Tibial artery (tissue), 4 donors: ENCODE measurements around the gene NDUFB5.

Source experiments
- DNase-seq, 2 donors: peaks; one replicate each; pipeline ENCODE4 v3.0.0-alpha.2; 2019
- H3K27ac ChIP-seq, 2 donors: fragments of 200-600 bp; sonication (generic) in 1 of 2; 1 replicate in 1 of 2; 2 replicates in 1 of 2; pipeline ENCODE4 v1.5.1; 2018 to 2019; ENCODE audit warnings: mild to moderate bottlenecking in 1 of 2
- H3K27me3 ChIP-seq, 2 donors: fragments of 200-600 bp; sonication (generic) in 1 of 2; one replicate each; pipeline versions ENCODE4 v1.5.1 to v1.6.0; 2016 to 2019
- H3K36me3 ChIP-seq, 3 donors: fragments of 200-600 bp; sonication (generic) in 2 of 3; one replicate each; pipeline ENCODE4 v1.5.1; 2016 to 2019; ENCODE audit warnings: mild to moderate bottlenecking in 2 of 3
- H3K4me1 ChIP-seq, 4 donors: fragments of 200-600 bp; sonication (generic) in 2 of 4; 1 replicate in 3 of 4; 2 replicates in 1 of 4; pipeline ENCODE4 v1.5.1; 2016 to 2019
- H3K4me3 ChIP-seq, 2 donors: fragments of 200-600 bp; sonication (generic) in 1 of 2; 1 replicate in 1 of 2; 2 replicates in 1 of 2; pipeline ENCODE4 v1.5.1; 2018 to 2019; ENCODE audit warnings: mild to moderate bottlenecking in 2 of 2
- H3K9me3 ChIP-seq, 3 donors: fragments of 200-600 bp; sonication (generic) in 1 of 3; one replicate each; pipeline ENCODE4 v1.5.1; 2016 to 2019
- intact Hi-C: fragments of 100-400 bp; cut with DNase I; formaldehyde crosslinking; loops from one replicate; pipeline ENCODE4 v1.15.0; 2023; ENCODE audit warnings: low total_unique reads
- TF ChIP-seq, protein P1 (sequence below), 2 experiments: fragments of 200-600 bp in 1 of 2; fragments of 450-650 bp in 1 of 2; IDR thresholded peaks; one replicate each; pipeline ENCODE4 v1.5.1; 2017 to 2019; ENCODE audit warnings: antibody characterized with exemption in 2 of 2, mild to moderate bottlenecking in 1 of 2, moderate library complexity in 1 of 2

The NDUFB5 gene

DNA sequence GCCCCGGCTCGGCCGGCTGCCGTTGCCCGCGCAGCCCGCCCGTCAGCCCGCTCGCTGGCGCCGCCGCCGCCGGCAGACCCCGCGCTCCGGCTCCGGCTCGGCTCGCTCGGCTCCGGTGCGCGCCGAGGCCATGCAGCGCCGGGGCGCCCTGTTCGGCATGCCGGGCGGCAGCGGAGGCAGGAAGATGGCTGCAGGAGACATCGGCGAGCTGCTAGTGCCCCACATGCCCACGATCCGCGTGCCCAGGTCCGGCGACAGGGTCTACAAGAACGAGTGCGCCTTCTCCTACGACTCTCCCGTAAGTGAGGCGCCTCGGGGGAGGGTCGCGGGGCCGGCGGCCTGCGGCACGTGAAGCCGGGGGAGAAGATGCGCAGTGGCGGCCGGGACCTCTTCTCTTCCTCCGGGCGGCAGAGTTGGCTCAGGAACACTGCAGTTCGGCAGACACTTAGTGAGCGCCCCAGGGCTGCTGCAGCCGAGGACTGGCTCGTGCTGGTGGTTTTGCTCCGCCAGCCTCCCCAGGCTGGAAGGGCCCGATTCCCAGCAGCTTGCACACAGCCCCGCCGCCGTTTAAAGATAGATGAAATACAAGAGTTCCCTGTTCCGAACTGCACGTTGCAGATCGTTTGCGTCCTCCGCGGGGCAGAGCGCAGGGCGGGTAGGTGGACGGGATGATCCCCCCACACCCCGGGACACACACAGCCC lies 48.7 kb downstream of the NDUFB5 start:
- no peaks in the 10 kb centered on the region for H3K36me3 ChIP-seq
- peak; percentile 71 to 84 for DNase-seq
- H3K4me1 ChIP-seq, result peaks cover 0 to 11% (median 5%) of the 10 kb centered on the region in 4 donors
- peak overlapping the region; percentile 92 to 96 for H3K27ac ChIP-seq
- intact Hi-C loops, result loop anchor here (5.0 kb wide), 1 partner anchor 64 kb away; no protein-coding TSS in a partner anchor
- H3K9me3 ChIP-seq, result no peaks in the 10 kb centered on the region
- H3K27me3 ChIP-seq, result no peaks in the 10 kb centered on the region
- TF ChIP-seq, protein P1, sequence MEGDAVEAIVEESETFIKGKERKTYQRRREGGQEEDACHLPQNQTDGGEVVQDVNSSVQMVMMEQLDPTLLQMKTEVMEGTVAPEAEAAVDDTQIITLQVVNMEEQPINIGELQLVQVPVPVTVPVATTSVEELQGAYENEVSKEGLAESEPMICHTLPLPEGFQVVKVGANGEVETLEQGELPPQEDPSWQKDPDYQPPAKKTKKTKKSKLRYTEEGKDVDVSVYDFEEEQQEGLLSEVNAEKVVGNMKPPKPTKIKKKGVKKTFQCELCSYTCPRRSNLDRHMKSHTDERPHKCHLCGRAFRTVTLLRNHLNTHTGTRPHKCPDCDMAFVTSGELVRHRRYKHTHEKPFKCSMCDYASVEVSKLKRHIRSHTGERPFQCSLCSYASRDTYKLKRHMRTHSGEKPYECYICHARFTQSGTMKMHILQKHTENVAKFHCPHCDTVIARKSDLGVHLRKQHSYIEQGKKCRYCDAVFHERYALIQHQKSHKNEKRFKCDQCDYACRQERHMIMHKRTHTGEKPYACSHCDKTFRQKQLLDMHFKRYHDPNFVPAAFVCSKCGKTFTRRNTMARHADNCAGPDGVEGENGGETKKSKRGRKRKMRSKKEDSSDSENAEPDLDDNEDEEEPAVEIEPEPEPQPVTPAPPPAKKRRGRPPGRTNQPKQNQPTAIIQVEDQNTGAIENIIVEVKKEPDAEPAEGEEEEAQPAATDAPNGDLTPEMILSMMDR (IDR thresholded peaks at IDR 0.05), result no peak
- peak overlapping the region; percentile 85 to 93 for H3K4me3 ChIP-seq

DNA sequence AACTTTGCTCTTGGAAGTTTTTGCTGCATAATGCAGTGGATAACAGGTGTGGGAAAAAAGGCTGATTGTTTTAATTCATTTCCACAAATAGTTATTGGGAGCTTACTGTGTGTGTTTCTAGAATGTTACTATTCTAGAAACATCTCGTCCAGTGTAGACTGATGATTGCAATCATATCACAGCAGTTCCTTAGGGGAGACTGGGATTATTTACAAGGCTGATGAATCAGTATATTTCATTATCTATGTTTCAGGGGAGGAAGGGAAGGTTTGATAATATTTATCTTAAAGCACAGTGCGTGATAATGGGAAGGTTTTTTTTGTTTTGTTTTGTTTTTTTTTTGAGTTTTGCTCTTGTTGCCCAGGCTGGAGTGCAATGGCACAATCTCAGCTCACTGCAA lies 50.6 kb downstream of the NDUFB5 start:
- TF ChIP-seq, protein P1 (IDR thresholded peaks at IDR 0.05), result no peak
- H3K27ac ChIP-seq, result no peak overlapping the region
- H3K36me3 ChIP-seq, result no peaks in the 10 kb centered on the region
- DNase-seq, result no peak
- peaks cover 0 to 24% (median 10%) of the 10 kb centered on the region in 4 donors for H3K4me1 ChIP-seq
- no peak overlapping the region for H3K4me3 ChIP-seq
- H3K9me3 ChIP-seq, result no peaks in the 10 kb centered on the region
- intact Hi-C loops, result no loop called here
- H3K27me3 ChIP-seq, result no peaks in the 10 kb centered on the region

DNA sequence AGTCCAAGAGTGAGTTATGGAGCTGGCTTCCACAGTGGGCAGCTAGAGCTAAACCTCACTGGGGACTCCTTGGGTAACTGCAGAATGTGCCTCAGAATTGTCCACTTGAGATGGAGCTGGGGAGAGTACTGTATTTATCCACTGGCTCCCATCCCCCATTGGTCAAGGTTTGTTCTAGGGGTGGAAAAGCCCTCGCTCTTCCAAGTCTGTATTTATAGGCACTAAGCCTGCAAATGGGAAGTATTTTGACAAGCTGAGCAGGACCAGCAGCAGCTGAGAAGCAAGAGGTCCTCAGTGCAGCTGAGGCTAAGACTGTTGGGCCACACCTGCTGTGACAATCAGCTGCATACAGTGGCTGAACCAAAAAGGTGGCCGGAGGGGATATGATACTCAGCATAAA lies 54.0 kb downstream of the NDUFB5 start:
- Histone ChIP-seq H3K36me3 (no peaks in the 10 kb centered on the region), H3K9me3 (no peaks in the 10 kb centered on the region), H3K4me3 (no peak overlapping the region), H3K27ac (no peak overlapping the region), H3K4me1 (peaks cover 0 to 24% (median 10%) of the 10 kb centered on the region in 4 donors), H3K27me3 (no peaks in the 10 kb centered on the region)
- TF ChIP-seq, protein P1 (IDR thresholded peaks at IDR 0.05), result no peak
- no peak for DNase-seq
- intact Hi-C loops, result no loop called here

DNA sequence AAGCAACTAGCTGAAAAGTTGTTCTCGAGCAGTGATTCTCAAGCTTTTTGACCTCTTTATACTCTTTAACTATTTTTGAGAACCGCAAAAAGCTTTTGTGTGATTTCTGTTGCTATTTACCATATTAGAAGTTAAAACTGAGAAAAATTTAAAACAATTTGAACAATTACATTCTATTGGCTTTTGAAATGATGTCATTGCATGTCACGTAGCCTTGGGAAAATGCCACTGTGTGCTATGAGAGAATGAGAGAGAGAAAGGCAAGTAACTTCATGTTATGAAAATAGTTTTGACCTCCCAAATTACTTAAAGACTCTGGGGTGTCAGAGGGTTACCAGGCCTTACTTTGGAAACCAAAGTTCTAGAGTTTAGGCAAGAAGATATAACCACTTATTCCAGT lies 56.3 kb downstream of the NDUFB5 start:
- Histone ChIP-seq H3K9me3 (no peaks in the 10 kb centered on the region), H3K4me1 (peaks cover 0 to 21% (median 5%) of the 10 kb centered on the region in 4 donors), H3K27ac (no peak overlapping the region), H3K4me3 (no peak overlapping the region), H3K27me3 (no peaks in the 10 kb centered on the region), H3K36me3 (no peaks in the 10 kb centered on the region)
- DNase-seq, result no peak
- TF ChIP-seq, protein P1 (IDR thresholded peaks at IDR 0.05), result no peak
- intact Hi-C loops, result no loop called here

DNA sequence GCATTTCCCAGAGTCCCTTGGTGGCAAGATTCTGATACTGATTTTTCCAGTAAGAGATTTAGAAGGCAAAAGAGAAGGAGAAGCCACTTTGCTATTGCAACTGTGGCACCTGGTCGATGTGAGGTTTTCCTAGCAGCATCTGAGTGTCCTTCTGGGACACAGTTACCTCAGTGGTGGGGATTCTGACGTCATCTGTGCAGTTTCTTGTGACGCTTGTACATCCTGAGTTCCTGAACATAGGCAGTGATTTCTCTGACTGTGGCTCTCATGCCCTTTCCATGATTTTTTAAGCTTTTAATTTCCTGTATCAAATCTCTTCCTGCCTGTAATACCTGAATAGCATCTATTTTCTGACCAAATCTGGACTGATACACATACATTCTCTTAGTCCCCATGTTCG lies 57.2 kb downstream of the NDUFB5 start:
- intact Hi-C loops, result no loop called here
- TF ChIP-seq, protein P1 (IDR thresholded peaks at IDR 0.05), result no peak
- Histone ChIP-seq H3K4me3 (no peak overlapping the region), H3K36me3 (no peaks in the 10 kb centered on the region), H3K9me3 (no peaks in the 10 kb centered on the region), H3K27ac (no peak overlapping the region), H3K4me1 (peaks cover 0 to 29% (median 12%) of the 10 kb centered on the region in 4 donors), H3K27me3 (no peaks in the 10 kb centered on the region)
- DNase-seq, result no peak
